HL-60/S4 treated with retinoic acid at 250 ng/mL for 4 days and 3 days (cell line): ENCODE measurements around the gene GALNT1.

Experiments
- in situ Hi-C: fragments of 300-500 bp; cut with MboI; formaldehyde crosslinking; loops from 2 replicates; pipeline ENCODE4 v1.7.0; 2022; ENCODE audit warnings: low sequenced_read_pairs

The GALNT1 gene

DNA sequence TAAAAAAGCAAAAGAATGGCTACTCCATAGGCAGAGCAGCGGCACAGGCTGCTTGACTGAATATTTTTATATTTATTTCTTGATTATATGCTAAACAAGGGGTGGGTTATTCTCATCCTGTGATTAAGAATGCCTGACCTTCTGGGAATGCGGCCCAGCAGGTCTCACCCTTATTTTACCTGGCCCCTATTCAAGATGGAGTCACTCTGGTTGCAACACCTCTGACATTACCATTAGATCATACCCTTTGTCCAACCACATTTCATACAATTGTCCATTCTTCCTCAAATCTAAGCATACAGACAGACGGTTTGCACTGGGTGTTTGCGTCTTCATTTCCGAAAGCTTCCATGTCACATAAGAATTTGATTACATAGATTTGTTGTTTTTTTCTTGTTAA, 168.2 kb downstream of the GALNT1 start:
- in situ Hi-C loops = loop anchor here (25.0 kb wide), 1 partner anchor 188 kb away; no protein-coding TSS in a partner anchor

DNA sequence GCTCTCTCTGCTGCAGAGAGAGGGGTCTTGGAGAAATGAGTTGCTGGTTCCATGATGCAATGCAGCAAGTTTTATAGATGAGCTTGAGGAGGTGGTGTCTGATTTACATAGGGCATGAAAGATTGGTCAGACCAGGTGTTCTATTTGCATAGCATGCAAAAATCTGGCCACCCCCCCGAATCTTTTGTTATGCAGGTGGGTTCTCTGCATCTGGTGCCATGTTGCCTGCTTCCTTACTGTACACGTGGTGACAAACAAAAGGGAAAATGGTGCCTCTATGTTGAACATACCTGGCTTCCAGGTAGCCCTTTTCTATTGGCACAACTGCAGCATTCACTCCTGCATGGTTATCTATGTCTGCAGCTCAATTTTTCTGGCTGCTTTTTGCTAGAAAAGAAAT, 169.4 kb downstream of the GALNT1 start:
- in situ Hi-C loops = loop anchor here (25.0 kb wide), 1 partner anchor 186 kb away; no protein-coding TSS in a partner anchor

DNA sequence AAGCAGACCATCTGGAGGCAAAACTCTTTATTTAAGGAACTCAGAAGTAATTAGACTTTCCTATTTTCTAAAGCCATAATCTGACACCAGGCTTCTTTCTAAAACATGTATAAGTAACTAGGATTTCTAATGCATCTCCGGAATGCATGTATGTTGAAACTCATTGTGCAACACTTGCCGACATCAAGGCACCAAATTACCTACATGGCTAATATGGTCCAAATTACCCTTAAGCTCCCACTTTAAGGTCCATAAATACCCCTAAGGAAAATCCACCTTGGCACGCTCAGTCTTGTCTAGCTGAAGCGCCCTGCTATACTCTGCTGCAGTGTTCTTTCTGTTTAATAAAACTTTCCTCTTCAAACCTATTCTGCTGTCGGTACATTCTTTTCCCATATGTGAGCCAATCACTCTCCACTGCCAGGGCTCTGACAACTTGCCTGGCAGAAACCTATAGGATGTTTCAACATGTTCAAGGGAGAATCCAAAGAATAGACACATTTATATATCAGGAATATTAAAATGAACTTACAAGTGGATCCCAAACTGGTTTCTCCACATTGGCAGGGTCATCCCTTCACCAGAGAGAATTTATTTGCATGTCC, 171.9 kb downstream of the GALNT1 start:
- in situ Hi-C loops = loop anchor here (25.0 kb wide), 1 partner anchor 184 kb away; no protein-coding TSS in a partner anchor

DNA sequence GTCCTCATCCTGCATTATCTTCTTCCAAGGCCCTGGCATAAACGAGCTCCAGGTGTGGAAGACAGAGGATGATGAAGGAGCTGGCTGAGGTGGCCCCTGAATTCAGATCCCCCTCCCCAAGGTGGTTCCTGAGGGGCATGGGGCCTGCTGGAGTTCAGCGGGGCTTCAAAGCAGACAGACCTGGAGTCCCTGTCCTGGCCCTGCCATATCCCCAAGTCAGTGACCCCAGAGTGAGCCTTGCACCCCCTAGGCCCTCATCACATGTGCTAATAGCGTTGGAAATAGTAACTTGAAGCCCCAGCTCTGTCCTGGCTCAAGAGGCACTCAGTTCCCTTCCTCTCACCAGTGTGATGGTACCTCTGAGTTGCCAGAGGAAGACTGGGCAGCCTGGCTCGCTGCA, 172.9 kb downstream of the GALNT1 start:
- in situ Hi-C loops = loop anchor here (25.0 kb wide), 1 partner anchor 183 kb away; no protein-coding TSS in a partner anchor

DNA sequence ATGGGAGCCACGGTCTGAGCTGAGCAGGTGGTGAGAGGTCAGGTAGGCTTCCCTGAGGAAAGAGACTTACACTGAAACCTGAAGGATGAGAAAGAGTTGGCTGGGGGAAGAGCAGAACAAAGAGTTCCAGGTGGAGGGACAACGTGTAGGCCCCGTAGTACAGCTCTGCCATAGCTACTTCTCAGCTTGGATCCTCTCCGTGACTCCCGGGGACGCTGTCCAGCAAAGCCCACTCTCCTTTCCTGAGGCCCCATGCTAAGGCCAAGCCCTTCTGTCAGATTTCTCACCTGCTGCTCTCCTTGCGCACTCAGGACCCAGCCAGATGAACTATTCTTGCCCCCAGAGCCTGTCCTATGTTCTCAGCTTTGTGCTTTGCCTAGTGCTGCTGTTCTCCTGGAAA, 173.8 kb downstream of the GALNT1 start:
- in situ Hi-C loops = loop anchor here (25.0 kb wide), 1 partner anchor 182 kb away; no protein-coding TSS in a partner anchor

DNA sequence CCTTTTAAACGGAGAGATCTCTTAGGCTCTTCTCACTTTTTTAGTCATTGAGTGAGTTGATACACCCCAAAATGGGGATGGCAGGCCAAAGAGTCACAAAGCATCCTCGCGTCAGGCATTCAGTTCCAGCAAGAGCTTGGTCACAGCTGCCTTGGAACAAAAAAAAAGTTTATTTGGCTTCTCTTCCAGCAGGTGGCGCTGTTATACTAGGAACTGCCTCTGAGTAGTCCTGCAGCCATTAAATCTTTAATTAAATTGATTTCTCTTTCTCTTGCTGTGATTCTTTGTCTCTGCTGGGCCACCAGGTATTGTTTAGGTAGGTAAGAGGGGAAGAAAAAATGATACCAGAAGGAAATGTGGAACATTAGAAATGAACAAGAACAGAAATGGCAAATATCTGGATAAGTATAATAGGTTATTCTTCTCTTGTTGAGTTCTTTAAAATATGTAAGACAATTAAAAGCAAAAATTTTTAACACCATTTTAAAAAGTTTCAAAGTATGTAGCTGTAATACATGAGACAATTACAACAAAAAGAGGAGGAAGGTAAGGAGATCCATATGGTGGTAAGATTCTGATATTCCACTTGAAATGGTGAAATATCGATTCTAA, 175.1 kb downstream of the GALNT1 start:
- in situ Hi-C loops = loop anchor here (25.0 kb wide), 1 partner anchor 181 kb away; no protein-coding TSS in a partner anchor
